GM12892 (cell line): ENCODE results near the gene CIZ1.

ENCODE experiments used
- POLR2A ChIP-seq: IDR thresholded peaks from 2 replicates; pipeline ENCODE4 v1.6.1; 2011; ENCODE audit warnings: low read depth, low read length, control low read depth
- POLR2AphosphoS5 ChIP-seq: IDR thresholded peaks from 2 replicates; pipeline ENCODE4 v1.6.1; 2011; ENCODE audit warnings: low read depth, low read length, control low read depth

GRCh38 chr9:128168731-128169308 lies 22.6 kb downstream of the CIZ1 start:
- TF ChIP-seq POLR2A (no peak), POLR2AphosphoS5 (no peak)
